B cell (primary cell): Measurements from ENCODE around the gene ROR2. TPM values are rescaled to one million over a fixed set of nuclear protein-coding genes. Genes with fewer than 3 reads are reported as not detected.

ENCODE experiments used
- ATAC-seq: fragments of 200-7000 bp; cut with Tn5 transposase; one replicate; pipeline ENCODE4 v1.10.0; 2021; ENCODE audit warnings: low read depth, mild to moderate bottlenecking, moderate number of reproducible peaks, moderate library complexity
- CTCF ChIA-PET: fragments of 350-600 bp; sonication (Branson Sonifier 250); formaldehyde crosslinking; loops from one replicate; lab custom pipeline; 2021; ENCODE audit warnings: antibody characterized with exemption, inconsistent platforms; lab: Charles Lee
- POLR2A ChIA-PET: fragments of 350-600 bp; sonication (Branson Sonifier 250); formaldehyde crosslinking; loops from one replicate; lab custom pipeline; 2021; ENCODE audit warnings: antibody characterized with exemption; lab: Charles Lee
- DNase-seq: peaks from one replicate; pipeline ENCODE4 v3.0.0; 2013
- H2AFZ ChIP-seq: 2 replicates; pipeline ENCODE4 v1.6.1; 2012; ENCODE audit warnings: mild to moderate bottlenecking, low read depth, low read length; ENCODE audit not compliant: insufficient read depth, poor library complexity, severe bottlenecking
- H3K27ac ChIP-seq, 2 donors: 1 replicate in 1 of 2; 2 replicates in 1 of 2; pipeline ENCODE4 v1.5.1; 2012 to 2013; ENCODE audit warnings: low read length in 2 of 2, mild to moderate bottlenecking in 2 of 2, moderate library complexity in 1 of 2
- H3K27me3 ChIP-seq, 4 experiments: fragments of 200-600 bp in 1 of 4; sonication (generic) in 1 of 4; replicated peaks in 1 of 4; 1 replicate in 2 of 4; 2 replicates in 2 of 4; pipeline versions ENCODE4 v1.6.1 to v1.7.0; 2013 to 2016; ENCODE audit warnings: low read length in 3 of 4, mild to moderate bottlenecking in 2 of 4, mixed read lengths in 1 of 4, moderate library complexity in 1 of 4; ENCODE audit not compliant: insufficient read depth in 4 of 4, control insufficient read depth in 3 of 4; ENCODE audit errors: control extremely low read depth in 1 of 4
- H3K36me3 ChIP-seq, 2 experiments: replicated peaks in 1 of 2; 1 replicate in 1 of 2; 2 replicates in 1 of 2; pipeline versions ENCODE4 v1.6.1 to v1.7.1; 2013; ENCODE audit warnings: low read length in 1 of 2; ENCODE audit not compliant: insufficient read depth in 2 of 2, control insufficient read depth in 1 of 2; ENCODE audit errors: control extremely low read depth in 1 of 2, extremely low read depth in 1 of 2
- H3K4me1 ChIP-seq, 2 donors: fragments of 200-600 bp in 1 of 2; sonication (generic) in 1 of 2; 1 replicate in 1 of 2; 2 replicates in 1 of 2; pipeline versions ENCODE4 v1.5.1 to v1.6.1; 2013 to 2017; ENCODE audit warnings: low read length in 2 of 2; ENCODE audit not compliant: control insufficient read depth in 2 of 2, insufficient read depth in 2 of 2
- H3K4me2 ChIP-seq: replicated peaks from 2 replicates; pipeline ENCODE3; 2012; ENCODE audit warnings: mild to moderate bottlenecking, low read depth, low read length; ENCODE audit not compliant: poor library complexity, severe bottlenecking
- H3K4me3 ChIP-seq, 5 experiments: fragments of 200-600 bp in 1 of 5; sonication (generic) in 1 of 5; 1 replicate in 3 of 5; 2 replicates in 2 of 5; pipeline versions ENCODE4 v1.5.1 to v1.7.0; 2011 to 2016; ENCODE audit warnings: low read length in 4 of 5, mild to moderate bottlenecking in 4 of 5, low read depth in 2 of 5, control low read depth in 1 of 5, moderate library complexity in 1 of 5; ENCODE audit not compliant: insufficient read depth in 1 of 5; ENCODE audit errors: control extremely low read depth in 1 of 5, extremely low read depth in 1 of 5
- H3K79me2 ChIP-seq: fragments of 200-600 bp; sonication (generic); one replicate; pipeline ENCODE4 v1.6.0; 2016; ENCODE audit warnings: low read length; ENCODE audit not compliant: control insufficient read depth, insufficient read depth
- H3K9ac ChIP-seq: fragments of 200-600 bp; sonication (generic); 2 replicates; pipeline ENCODE4 v1.6.1; 2017; ENCODE audit warnings: mild to moderate bottlenecking, low read length, moderate library complexity
- H3K9me3 ChIP-seq, 3 donors: one replicate each; pipeline versions ENCODE4 v1.6.1 to v1.7.1; 2013; ENCODE audit warnings: low read length in 2 of 3; ENCODE audit not compliant: control insufficient read depth in 2 of 3, insufficient read depth in 1 of 3; ENCODE audit errors: control extremely low read depth in 1 of 3
- H4K20me1 ChIP-seq: 2 replicates; pipeline ENCODE4 v1.6.0; 2012; ENCODE audit warnings: mild to moderate bottlenecking, low read length; ENCODE audit not compliant: insufficient read depth, control insufficient read depth, poor library complexity, severe bottlenecking
- H3K27ac Mint-ChIP-seq: one replicate; pipeline ENCODE4 v1.8.0; 2021; ENCODE audit warnings: mixed read lengths
- H3K27me3 Mint-ChIP-seq: one replicate; pipeline ENCODE4 v1.8.0; 2021; ENCODE audit warnings: mixed read lengths
- H3K4me1 Mint-ChIP-seq: one replicate; pipeline ENCODE4 v1.8.0; 2021; ENCODE audit warnings: mixed read lengths
- H3K4me3 Mint-ChIP-seq: one replicate; pipeline ENCODE4 v1.8.0; 2021; ENCODE audit warnings: mixed read lengths
- H3K9me3 Mint-ChIP-seq: one replicate; pipeline ENCODE4 v1.8.0; 2022; ENCODE audit warnings: mixed read lengths; ENCODE audit not compliant: insufficient read depth
- EZH2 ChIP-seq: IDR thresholded peaks from 2 replicates; pipeline ENCODE4 v1.6.1; 2012; ENCODE audit warnings: borderline replicate concordance, low read depth, mild to moderate bottlenecking, moderate library complexity, low read length; ENCODE audit not compliant: insufficient read depth, poor library complexity, severe bottlenecking
- WGBS: methylation state at CpG from one replicate; pipeline ENCODE4 v1.1.5; 2013; ENCODE audit warnings: missing lambda C conversion rate; ENCODE audit not compliant: insufficient coverage; 5-methylcytosine and 5-hydroxymethylcytosine counted together
- intact Hi-C: fragments of 100-400 bp; cut with micrococcal nuclease; formaldehyde crosslinking; loops from one replicate; pipeline ENCODE4 v1.10.0; 2022
- polyA plus RNA-seq: library from polyadenylated mRNA; depleted of rRNA; stranded (reverse); fragments of >200 nt; gene quantifications from 2 replicates; pipeline ENCODE4 v1.2.3, GENCODE V29; 2012
- total RNA-seq, 2 donors: library from RNA; stranded (reverse); fragments of 120-200 nt in 1 of 2; gene quantifications; 1 replicate in 1 of 2; 2 replicates in 1 of 2; pipeline versions ENCODE4 v1.2.3 to v1.2.4, GENCODE V29; 2013 to 2022
- TF ChIP-seq, protein P1 (sequence below): fragments of 200-600 bp; IDR thresholded peaks from one replicate; pipeline ENCODE4 v1.8.0; 2022; ENCODE audit warnings: antibody characterized with exemption, mild to moderate bottlenecking

The ROR2 gene
- total and polyA plus RNA-seq, 2 donors (not counting 1 experiment from before 2014, with no cell fraction given), result 0.21 to 0.49 TPM

DNA sequence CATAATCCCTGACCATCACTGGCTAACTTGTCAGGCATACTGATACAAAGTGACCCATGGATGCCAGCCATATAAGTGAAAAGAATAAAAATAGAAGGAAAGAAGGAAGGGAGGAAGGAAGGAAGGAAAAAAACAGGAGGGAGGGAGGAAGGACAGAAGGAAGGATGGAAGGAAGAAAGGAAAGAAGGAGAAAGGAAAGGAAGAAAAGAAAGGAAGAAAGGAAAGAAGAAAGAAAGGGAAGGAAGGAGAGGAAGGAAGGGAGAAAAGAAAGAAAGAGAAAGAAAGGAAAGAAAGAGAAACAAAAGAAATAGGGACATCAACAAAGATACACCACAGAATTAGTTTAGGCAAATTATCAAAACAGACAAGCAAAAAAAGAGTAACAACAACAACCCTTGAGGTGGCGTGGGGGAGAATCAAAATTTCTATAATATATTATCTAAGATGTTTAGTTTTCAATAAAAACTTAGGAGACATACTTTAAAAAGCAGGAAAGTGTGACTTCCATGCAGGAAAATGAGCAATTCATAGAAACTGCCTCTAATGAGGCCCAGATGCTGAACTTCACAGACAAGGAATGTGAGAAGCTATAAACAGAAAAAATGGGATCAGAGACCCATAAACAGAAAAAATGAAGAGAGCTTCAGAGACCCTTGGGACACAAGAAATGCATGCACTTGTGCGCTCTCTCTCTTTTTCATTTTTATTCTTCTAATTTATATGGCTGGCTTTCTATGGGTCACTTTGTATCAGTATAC lies 430.3 kb downstream of the ROR2 start:
- ATAC-seq (no peak), DNase-seq (no peak)
- TF ChIP-seq, protein P1, sequence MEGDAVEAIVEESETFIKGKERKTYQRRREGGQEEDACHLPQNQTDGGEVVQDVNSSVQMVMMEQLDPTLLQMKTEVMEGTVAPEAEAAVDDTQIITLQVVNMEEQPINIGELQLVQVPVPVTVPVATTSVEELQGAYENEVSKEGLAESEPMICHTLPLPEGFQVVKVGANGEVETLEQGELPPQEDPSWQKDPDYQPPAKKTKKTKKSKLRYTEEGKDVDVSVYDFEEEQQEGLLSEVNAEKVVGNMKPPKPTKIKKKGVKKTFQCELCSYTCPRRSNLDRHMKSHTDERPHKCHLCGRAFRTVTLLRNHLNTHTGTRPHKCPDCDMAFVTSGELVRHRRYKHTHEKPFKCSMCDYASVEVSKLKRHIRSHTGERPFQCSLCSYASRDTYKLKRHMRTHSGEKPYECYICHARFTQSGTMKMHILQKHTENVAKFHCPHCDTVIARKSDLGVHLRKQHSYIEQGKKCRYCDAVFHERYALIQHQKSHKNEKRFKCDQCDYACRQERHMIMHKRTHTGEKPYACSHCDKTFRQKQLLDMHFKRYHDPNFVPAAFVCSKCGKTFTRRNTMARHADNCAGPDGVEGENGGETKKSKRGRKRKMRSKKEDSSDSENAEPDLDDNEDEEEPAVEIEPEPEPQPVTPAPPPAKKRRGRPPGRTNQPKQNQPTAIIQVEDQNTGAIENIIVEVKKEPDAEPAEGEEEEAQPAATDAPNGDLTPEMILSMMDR, result no peak
- no peak for TF ChIP-seq EZH2
- Histone ChIP-seq H3K36me3 (no peaks in the 10 kb centered on the region), H2AFZ (no peak overlapping the region), H3K4me2 (no peak overlapping the region), H4K20me1 (no peaks in the 10 kb centered on the region), H3K27ac (no peak overlapping the region), H3K9ac (no peak overlapping the region), H3K27me3 (peaks cover 0 to 2% (median 0%) of the 10 kb centered on the region in 4 experiments), H3K79me2 (no peaks in the 10 kb centered on the region), H3K9me3 (peaks cover 0 to 3% (median 2%) of the 10 kb centered on the region in 3 donors), H3K4me1 (peaks cover 0 to 2% of the 10 kb centered on the region in 2 donors), H3K4me3 (no peak overlapping the region)
- ChIA-PET CTCF (no interaction called here), POLR2A (no interaction called here)
- intact Hi-C loops, result no loop called here
- H3K4me1 Mint-ChIP-seq, result peaks cover 7% of the 10 kb centered on the region
- H3K4me3 Mint-ChIP-seq, result no peak overlapping the region
- no peak overlapping the region for H3K27ac Mint-ChIP-seq
- H3K9me3 Mint-ChIP-seq, result no peaks in the 10 kb centered on the region
- WGBS, result no CpG with 5 or more reads among the region's 2 CpGs
- H3K27me3 Mint-ChIP-seq, result peaks cover 16% of the 10 kb centered on the region

DNA sequence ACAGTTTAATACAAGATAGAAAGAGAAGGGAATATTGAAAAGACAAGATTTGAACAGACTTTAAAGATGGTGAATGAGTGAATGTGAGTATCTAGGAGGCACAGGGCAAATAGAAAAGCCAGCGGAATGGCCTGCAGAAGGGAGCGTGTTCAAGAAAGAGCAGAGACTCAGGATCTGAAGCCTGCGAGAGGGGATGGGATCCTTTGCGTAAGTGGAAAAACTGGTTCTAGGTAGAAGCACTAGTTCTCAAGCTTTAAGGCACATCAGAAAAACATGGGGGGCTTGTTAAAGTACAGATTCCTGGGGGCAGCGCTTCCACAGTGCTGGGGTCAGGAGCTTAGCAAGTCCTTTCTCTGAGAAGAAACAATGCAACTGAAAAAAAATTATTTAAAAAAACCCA lies 431.6 kb downstream of the ROR2 start:
- ATAC-seq (no peak), DNase-seq (no peak)
- intact Hi-C loops, result no loop called here
- peaks cover 0 to 2% (median 0%) of the 10 kb centered on the region in 4 experiments for H3K27me3 ChIP-seq
- H3K9me3 ChIP-seq, result peaks cover 0 to 3% (median 0%) of the 10 kb centered on the region in 3 donors
- H3K4me1 ChIP-seq, result peaks cover 0 to 2% of the 10 kb centered on the region in 2 donors
- Mint-ChIP-seq H3K4me1 (peaks cover 7% of the 10 kb centered on the region), H3K27ac (no peak overlapping the region), H3K4me3 (no peak overlapping the region), H3K9me3 (no peaks in the 10 kb centered on the region), H3K27me3 (peaks cover 8% of the 10 kb centered on the region)
- no peak overlapping the region for H2AFZ ChIP-seq
- no peaks in the 10 kb centered on the region for H3K79me2 ChIP-seq
- CTCF ChIA-PET, result interaction anchor here (0.6 kb wide), 1 partner anchor 14 kb away, joined by 3 read pairs; no protein-coding TSS in a partner anchor
- POLR2A ChIA-PET, result no interaction called here
- H3K36me3 ChIP-seq, result no peaks in the 10 kb centered on the region
- H3K4me3 ChIP-seq, result no peak overlapping the region
- H3K4me2 ChIP-seq, result no peak overlapping the region
- no peak overlapping the region for H3K9ac ChIP-seq
- no peaks in the 10 kb centered on the region for H4K20me1 ChIP-seq
- 100% methylated on average over 2 of the region's 5 CpGs for WGBS
- TF ChIP-seq, protein P1, result no peak
- TF ChIP-seq EZH2, result no peak
- no peak overlapping the region for H3K27ac ChIP-seq
